NOMO-1 treated with dmso at 0.1 percent for 144 hours (cell line): ENCODE data around the gene DIP2A.

ENCODE experiments used
- DNase-seq: peaks from one replicate; lab custom pipeline; 2025; ENCODE audit not compliant: unreplicated experiment; lab: John Stamatoyannopoulos, UW

The DIP2A gene

DNA sequence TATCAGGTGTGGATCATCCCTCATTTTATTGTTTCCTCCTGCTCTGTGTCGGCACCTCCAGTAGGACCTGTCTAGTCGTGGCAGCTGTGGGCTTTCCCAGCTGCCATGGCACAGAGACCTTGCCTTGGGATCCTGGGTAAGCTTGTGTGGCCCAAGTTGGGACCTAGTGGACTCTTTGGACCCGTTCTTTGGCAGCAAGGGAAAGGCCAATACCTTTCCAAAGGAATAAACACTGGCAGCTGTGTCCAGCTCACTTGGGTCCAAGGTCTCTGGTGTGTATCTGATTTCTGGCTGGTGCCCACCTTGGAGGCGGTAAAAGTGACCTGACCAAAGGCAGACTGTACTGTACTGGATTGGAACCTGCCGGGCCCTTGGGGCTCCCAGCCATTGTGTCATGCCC, 21.8 kb downstream of the DIP2A start:
- no peak for DNase-seq

DNA sequence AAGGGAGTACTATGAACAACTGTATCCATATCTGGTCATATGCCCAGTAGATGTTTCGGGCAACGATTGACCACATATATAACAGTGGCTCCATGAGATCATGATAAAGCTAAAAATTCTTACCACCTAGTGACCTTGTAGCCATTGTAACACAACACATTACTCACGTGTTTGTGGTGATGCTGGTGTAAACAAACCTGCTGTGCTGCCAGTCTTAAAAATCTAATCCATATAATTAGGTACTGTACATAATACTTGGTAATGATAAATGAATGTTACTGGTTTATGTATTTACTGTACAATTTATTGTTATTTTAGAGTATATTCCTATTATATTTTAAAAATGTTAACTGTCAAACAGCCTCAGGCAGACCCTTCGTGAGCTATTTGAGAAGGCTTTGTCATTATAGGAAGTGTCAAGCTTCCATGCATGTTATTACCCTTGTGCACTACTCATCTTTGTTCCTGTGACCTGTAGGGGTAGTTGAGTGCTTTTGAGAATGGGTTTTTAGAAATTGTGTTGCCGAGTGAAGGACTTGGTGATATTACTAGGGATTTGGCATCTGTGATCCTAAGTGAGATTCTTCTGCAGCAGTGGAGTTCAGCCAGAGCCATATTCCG, 23.6 kb downstream of the DIP2A start:
- DNase-seq, result no peak

DNA sequence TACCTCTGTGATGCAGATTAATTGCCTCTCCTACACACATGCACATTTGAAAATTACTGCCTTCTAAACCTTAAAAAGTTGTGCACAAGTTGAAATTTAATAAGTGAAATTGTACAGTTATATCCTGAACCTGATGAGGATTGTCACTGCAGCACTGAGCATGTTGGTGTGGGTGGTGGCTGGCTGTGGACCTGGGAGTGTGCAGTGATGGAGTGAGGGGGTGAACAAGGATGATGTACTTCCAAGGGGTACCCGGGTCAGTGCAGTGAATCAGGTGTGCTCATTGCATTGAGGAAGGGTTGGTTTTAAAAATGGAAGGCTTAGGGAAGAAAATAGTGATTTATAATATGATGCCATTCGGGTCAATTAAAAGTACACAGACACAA, 24.1 kb downstream of the DIP2A start:
- DNase-seq, result no peak

DNA sequence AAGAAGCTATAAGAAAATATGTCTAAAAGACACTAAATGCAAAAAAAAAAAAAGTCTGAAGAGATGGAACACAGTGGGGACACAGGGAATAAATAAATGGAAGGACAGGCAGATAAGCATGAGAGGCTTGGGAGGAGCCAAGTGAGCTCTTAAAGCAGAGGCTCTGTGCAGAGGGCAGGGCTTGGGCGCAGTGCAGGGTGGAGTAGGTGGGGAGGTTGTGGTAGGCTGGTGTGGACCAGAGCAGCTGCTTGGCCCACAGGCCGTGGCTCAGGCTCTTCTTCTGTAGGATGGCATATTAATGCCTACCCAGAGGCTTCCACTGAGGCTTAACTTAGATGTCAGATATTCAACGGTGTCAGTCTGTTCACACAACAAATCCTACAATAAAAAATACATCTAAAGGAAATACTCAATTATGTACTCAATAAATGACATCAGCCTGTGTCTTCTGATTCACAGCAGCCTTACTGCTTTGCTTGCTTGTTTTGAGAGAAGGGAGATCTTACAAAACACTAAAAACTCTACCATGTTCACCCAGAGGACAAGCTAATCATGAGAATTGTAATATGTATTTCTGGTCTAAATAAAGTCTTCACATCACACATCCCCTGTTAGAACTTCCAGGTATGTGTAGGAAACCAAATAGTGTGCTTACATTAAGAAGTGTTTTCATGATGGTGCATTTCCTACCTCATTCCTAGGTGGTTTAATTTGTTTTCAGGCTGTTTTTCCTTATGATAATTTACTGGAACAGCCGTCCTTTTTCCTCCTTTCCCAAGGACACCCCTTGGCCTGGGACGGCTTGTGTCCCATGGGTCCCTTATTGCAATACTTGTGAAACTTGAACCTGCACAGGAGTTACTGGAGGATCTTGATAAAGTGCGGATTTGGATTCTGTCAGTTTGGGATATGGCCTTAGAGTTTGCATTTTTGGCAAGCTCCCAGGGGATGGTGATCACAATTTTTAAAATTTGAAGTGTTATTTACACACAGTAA, 24.9 kb downstream of the DIP2A start:
- no peak for DNase-seq

DNA sequence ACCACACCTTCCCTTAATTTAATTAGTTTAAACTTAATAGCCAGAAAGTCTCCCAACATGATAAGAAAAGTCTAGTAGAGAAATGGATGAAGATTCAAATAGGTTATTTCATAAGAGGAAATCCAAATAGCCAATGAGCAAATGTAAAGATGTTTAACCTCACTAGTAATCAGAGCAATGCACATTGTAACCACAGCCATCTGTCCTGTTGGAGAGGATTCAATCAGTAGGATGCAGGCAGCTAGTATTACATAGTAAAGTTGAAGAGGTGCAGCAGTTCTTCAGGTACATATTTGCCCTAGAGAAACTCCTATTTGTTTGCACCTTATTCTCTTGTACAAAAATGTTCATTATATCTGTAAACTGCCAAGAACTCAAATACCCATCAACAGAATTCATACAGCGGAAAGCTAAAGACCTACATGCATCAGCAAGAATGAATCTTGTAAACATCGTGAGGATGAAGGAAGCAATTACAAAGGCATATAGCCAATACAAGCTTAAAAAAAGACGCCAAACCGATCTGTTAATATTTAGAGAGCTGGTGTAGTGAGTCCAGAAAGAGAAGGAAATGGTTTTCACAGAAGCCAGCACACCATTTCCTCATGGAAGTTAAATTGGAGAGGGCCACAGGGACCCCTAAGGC, 27.9 kb downstream of the DIP2A start:
- DNase-seq, result no peak

DNA sequence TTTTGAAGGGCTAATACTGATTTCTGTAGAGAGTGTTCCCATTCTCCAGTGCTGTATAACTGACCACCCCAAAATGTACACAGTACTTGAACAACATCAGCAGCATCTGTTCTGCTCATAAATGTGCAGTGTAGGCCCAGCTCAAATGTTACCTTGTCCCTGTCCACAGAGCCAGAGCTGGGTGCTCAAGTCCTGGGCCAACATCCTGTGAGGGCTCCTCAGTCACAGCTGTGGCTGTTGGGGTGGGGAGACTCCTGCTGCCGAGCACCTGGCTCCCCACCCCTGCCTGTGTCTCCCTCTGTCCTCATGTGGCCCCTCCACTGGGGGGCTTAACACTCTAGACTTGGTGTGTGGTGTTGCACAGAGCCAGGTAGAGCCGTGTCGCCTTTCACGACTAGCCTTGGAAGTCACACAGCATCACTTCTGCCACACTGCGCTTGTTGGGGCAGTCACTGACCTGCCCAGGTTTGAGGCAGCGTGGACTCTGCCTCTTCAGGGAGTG, 30.5 kb downstream of the DIP2A start:
- DNase-seq, result no peak

DNA sequence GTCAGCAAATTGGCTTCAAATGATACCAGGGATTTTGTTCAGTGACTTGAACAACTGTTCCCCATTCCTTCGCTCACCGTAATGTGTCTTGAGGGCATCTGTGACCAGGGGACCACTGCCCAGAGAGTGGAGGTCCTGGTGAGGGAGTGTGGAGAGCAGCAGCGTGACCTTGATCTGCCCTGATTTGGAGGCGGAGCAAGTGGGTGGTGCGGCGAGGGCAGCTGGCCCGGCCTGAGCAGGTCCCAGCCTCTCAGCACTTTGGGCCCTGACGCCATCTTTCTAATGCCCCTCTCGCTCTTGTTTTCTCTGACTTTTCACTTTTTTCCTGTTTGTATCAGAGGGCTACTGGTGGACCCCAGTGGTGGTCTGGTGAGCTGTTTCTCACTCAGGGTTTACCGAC, 31.1 kb downstream of the DIP2A start:
- DNase-seq, result no peak

DNA sequence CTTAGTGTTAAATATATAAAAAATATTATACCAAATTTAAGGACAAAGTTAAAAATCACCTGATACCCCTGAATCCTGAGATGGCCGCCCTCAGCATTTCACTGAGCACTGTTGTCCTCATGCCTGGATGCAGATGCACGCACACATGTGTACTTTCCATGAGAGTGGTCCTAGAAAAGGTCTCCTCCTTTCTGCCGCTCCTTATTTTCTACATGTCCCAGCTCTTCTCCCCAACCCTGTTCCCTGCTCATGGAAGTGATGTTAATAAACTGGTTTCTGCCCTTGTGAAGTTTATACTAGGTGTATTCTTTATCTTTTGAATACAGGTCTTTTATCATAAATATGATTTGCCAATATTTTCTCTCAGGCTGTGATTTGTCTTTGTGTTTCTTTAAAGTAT, 32.9 kb downstream of the DIP2A start:
- no peak for DNase-seq

DNA sequence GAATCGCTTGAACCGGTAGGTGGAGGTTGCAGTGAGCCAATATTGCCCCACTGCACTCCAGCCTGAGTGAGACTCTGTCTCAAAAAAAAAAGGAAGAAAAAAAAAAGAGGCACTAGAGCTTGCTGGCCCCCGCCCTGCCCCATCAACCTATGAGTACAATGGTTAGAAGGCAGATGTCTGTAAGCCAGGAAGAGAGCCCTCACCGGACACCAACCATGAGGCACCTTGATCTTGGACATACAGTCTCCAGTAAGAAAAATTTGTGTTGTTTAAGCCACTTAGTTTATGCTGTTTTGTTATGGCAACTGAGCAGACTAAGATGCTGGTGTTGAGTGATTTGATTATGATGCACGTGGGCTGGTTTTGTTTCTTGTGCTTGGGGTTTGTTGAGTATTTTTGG, 34.2 kb downstream of the DIP2A start:
- no peak for DNase-seq

DNA sequence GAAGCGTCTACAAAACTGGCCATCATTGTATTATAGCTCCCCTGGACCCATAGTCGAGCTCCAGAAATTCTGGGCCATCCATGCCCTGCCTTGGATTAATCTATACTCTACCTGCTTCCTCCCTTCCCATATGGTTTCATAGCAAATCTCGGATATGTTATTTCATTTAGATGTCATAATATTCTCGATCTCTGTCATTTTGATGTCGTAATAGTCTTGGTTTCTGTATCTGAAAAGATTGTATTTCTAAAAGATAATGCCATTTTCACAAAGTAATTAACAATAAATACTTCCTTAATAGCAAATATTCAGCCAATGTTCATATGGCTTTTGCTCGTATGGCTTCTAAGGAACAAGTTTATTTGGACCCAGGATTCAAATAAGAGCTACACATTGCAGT, 35.1 kb downstream of the DIP2A start:
- no peak for DNase-seq

DNA sequence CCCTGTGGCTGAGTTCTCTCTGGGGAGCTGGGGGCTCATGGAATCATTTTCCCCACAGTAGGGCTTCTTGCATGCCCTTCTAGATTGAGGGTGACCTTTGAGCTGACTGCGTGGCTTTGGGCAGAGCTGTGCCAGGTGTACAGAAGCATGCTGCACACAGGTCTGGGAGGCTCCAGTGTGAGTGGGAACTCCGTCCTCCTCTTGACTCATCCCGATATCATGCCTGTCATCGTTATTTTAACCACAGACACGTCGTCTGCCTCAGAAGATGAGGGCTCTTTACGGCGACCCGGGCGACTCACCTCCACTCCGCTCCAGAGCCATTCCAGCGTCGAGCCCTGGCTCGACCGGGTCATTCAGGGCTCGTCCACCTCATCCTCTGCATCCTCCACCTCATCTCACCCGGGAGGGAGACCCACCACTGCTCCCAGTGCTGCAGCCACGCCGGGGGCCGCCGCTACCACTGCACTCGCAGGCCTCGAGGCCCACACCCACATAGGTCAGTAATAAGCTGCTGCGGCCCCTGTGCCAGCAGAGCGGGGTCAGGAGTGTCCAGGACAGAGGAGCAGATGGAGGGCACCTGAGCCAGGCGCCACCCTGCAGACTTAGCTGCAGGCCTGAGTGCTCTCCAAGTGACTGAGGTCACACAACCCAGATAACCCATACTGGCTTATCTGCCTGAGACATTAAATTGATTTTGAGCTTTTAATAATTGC, 39.8 kb downstream of the DIP2A start:
- no peak for DNase-seq

DNA sequence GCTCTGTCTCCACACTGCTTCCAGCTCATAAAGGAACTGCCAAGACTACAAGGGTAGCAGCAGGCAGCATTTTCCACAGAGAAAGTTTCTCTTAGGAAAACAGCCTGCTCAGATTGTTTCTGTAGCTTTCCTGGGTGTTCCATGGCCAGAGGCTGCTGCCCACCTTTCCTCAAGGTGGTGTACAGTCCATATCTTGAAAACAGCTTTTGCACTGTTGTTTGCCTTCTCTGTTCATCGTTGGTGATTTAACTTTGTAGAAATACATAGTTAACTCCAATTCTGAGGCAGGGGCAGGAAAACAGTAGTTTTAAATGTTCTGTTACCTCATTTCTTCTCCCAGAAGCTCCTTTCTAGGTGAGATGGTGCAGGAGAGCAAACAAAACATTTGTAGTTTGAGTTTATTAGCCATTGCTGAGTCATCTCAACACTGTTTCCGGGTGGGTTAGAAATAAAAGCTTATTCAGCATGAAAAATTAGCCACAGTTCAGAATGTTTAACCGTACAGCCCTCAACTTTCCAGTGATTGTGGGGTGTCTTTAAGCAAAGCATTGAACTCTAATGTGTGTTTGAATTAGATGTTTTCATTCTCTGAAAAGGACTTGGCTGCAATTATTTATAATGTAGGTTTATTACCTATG, 41.7 kb downstream of the DIP2A start:
- DNase-seq, result no peak

DNA sequence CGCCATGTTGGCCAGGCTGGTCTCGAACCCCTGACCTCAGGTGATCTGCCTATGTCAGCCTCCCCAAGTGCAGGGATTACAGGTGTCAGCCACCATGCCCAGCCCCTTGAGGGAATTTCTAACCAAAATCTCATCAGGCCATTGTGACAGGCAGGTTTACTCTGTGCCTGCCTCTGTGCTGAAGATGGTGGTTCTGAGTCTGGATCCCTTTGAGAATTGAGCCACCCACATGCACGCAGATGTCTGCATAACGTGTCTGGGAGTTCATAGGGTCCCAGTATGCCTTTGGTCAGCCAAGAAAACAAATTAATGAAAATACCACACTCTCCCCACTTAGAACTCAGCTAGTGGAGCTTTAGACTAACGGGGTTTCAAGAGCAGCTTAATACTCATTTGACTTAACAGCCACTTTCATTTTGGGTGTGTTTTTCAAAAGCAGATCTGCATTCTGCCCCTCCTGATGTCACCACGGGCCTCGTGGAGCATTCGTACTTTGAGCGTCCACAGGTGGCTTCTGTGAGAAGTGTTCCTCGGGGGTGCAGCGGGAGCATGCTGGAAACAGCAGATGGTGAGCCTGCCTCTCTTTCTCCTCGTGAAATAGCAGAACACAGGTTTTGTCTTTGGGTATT, 45.3 kb downstream of the DIP2A start:
- DNase-seq, result no peak

DNA sequence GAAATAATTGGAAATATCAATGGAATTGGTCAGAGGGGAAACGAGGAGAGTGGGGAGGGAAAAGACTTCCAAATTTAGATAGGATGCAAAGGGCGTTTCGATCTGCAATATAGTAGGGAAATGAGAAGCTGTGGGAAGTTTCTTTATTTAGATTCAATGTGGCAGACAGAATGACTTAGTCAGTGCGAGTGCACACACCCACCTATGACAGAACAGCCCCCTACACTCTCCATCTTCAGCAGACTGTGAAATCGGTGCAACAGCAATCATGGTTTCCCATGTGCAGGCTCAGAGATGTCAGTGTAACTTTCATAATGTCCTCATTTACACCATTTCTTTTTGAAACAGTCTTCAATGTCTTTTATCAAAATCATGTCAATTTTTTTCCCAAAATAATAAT, 46.0 kb downstream of the DIP2A start:
- DNase-seq, result no peak

DNA sequence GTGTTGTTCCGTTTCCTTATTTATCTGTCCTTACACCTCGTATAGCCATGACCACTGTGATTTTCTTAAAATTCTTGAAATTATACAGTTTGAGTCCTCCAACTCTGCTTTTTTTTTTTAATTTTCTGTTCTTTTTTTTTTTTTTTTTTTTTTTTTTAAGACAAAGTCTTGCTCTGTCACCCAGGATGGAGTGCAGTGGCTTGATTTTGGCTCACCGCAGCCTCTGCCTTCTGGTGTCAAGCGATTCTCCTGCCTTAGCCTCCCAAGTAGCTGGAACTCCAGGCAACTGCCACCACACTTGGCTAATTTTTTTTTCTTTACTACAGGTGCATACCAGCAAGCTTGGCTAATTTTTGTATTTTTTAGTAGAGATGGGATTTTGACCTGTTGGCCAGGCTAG, 48.9 kb downstream of the DIP2A start:
- DNase-seq, result no peak

DNA sequence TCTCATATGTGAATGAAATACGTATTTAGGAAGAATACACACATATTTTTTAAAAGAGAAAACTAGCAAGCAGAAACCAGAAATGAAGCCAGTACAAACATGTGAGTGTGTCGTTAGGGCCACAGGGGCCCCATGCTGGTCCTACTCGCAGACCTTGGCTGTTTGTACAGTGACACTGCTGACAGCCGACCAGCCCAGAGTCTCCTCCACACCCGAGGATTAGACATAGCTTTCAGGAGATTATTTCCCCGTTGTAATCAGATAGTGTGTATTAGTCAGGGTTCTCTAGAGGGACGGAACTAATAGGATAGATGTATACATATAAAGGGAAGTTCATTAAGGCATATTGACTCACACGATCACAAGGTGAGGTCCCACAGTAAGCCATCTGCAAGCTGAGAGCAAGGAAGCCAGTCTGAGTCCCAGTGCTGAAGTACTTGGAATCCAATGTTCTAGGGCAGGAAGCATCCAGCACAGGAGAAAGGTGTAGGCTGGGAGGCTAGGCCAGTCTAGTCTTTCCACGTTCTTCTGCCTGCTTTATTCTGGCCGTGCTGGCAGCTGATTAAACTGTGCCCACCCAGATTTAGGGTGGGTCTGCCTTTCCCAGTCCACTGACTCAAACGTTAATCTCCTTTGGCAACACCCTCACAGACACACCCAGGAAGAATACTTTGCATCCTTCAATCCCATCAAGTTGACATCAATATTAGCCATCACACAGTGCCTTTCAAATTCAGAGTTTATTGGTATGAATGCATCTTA, 51.2 kb downstream of the DIP2A start:
- DNase-seq, result no peak

DNA sequence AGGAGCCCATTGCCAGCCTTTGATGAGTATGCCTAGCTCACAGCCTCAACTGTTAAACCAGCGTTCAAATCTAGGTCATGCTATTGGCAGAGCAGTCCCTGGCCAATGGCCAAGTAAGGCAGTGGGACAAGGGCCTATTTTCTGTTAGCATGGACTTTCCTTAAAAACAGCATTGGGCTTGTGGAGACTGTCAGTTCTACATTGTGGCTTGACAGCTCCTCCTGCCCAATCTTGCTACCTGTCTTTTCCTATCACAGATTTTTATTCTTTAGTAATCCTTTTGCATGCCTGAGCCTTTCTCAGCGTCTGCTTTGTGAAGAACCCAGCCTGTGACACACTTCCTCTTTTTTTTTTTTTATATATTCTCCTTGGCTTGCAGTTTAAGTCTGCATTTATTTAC, 56.4 kb downstream of the DIP2A start:
- peak; percentile 32 for DNase-seq

DNA sequence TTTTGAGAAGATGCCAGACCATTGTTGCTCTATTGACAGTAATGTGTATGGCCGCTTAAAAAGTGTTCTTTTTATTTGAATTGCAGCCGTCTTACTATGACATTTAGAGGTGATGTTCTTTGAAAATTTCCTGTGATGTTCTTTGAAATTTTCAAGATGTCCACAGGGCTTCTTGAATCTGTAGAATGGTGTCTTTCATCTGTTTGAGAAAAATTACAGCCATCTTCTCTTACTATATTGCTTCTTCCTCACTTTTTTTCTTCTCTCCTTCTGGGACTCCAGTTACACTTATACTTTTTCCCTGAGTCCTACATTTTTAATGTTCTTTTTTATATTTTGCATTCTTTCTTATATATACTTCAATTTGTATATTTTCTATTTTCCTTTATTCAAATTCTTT, 57.4 kb downstream of the DIP2A start:
- no peak for DNase-seq

DNA sequence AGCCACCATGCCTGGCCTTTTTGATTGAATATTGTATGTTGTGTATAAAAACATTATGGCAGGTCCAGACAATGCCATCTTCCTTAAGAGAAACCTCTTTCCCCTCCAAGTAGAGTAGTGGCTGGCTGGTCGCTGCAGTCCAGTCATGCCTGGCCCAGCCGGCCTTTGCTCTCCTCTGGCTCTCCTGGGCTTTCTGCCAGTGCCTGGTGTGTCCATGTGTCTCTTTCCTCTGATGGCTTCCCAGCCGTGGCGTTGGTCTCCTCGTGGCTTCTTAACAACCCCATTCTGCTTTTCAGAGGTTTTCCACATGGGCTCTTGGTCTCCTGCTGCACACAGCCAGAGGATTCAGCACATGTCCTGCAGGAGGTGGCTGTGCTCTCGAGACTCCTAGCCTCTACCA, 58.7 kb downstream of the DIP2A start:
- no peak for DNase-seq
